Neuron (in vitro differentiated cells): ENCODE data around the gene FCHSD2.
"Not testable (repeated sequence)": the region's sequence is repeated elsewhere in the genome, so short reads cannot be mapped to it uniquely, and the experiment has no call there.

ENCODE experiments used
- H2AFZ ChIP-seq: one replicate; pipeline ENCODE4 v1.6.1; 2013; ENCODE audit warnings: low read depth, mild to moderate bottlenecking, inconsistent platforms, low read length, moderate library complexity
- H3K27me3 ChIP-seq: one replicate; pipeline ENCODE4 v1.6.1; 2013; ENCODE audit warnings: low read length; ENCODE audit not compliant: insufficient read depth
- H3K36me3 ChIP-seq: one replicate; pipeline ENCODE4 v1.6.1; 2013; ENCODE audit warnings: low read length; ENCODE audit not compliant: insufficient read depth
- H3K4me1 ChIP-seq: one replicate; pipeline ENCODE4 v1.6.1; 2013; ENCODE audit warnings: low read length; ENCODE audit not compliant: insufficient read depth
- H3K4me3 ChIP-seq: 2 replicates; pipeline ENCODE4 v1.5.1; 2013; ENCODE audit warnings: mild to moderate bottlenecking, low read length, moderate library complexity
- H3K9me3 ChIP-seq: one replicate; pipeline ENCODE4 v1.6.1; 2013; ENCODE audit warnings: low read length

FCHSD2 gene

GRCh38 chr11:72791228-72791627, 350.9 kb downstream of the FCHSD2 start:
- not testable (repeated sequence) for H3K4me3 ChIP-seq, H3K9me3 ChIP-seq, H3K36me3 ChIP-seq, H3K27me3 ChIP-seq, H2AFZ ChIP-seq
- H3K4me1 ChIP-seq: peaks cover 13% of the 10 kb centered on the region

GRCh38 chr11:72789493-72790131, 352.5 kb downstream of the FCHSD2 start:
- H3K9me3 ChIP-seq: no peaks in the 10 kb centered on the region
- H3K4me3 ChIP-seq: no peak overlapping the region
- H3K4me1 ChIP-seq: peaks cover 10% of the 10 kb centered on the region
- no peaks in the 10 kb centered on the region for H3K36me3 ChIP-seq
- no peaks in the 10 kb centered on the region for H3K27me3 ChIP-seq
- H2AFZ ChIP-seq: no peak overlapping the region

DNA sequence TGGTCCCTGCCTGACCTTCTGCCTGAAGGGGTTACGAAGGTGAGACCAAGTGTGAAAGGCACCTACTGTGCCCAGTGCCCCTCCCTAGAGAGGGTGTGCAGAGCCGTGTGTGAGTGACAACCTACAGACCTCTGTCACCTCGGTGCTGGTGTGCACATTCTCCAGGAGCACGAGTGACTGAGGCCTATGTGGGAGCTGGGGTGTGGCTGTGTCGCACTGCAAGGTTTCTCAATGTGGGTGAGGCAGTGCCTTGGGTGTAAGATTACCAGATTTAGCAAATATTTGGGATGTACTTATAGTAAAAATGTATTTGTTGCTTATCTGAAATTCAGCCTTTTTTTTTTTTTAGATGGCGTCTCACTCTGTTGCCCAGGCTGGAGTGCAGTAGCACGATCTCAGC, 353.9 kb downstream of the FCHSD2 start:
- Histone ChIP-seq H3K4me1 (peaks cover 5% of the 10 kb centered on the region), H3K27me3 (no peaks in the 10 kb centered on the region), H3K36me3 (no peaks in the 10 kb centered on the region), H3K9me3 (no peaks in the 10 kb centered on the region), H2AFZ (no peak overlapping the region), H3K4me3 (no peak overlapping the region)

DNA sequence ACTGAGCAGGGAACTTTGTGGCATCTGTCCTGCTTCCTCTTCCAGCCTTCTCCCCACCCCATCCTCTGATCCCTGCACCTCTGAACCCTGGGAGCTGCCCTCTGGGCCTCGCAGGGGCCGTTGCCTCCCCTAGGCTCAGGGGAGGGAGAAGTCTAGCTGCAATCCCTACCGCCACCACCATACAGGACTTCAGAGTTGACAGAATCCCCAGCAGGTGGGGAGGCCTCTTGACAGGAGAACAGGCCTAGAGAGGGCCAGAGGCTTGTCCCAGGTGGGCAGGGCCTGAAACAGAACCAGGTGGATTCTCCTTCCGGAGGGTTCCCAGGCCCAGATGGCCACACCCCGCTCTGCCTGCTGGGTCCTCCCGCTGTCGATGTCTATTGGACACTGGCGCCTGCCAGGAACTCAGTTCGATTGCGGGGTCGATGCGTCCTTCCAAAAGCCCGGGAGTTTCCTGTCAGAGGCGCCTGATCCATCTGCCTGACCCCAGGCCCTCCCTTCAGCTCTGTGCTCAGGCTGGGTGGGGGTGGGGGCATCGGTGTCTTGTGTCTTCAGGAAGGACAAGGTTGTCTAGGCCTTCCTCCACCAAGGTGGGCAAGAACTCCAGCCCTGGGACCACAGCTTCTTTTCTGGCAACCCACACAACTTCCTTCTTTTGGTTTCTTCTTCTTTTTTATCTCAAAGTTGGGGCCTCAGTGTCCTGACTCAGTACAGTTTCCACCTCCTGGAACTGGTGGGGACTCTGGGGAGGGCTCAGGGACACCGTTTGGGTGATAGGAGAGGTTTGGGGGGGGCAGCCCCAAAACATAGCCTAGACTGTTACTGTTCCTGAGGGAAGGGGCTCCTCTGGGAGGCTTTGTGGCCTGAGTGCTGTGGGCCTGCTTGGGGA, 354.7 kb downstream of the FCHSD2 start:
- H3K36me3 ChIP-seq: no peaks in the 10 kb centered on the region
- H3K27me3 ChIP-seq: peaks cover 3% of the 10 kb centered on the region
- H3K4me3 ChIP-seq: no peak overlapping the region
- H3K9me3 ChIP-seq: no peaks in the 10 kb centered on the region
- H2AFZ ChIP-seq: no peak overlapping the region
- peaks cover under 1% of the 10 kb centered on the region for H3K4me1 ChIP-seq
